Endothelial cell of umbilical vein (primary cell): ENCODE results near the gene UIMC1. TPM values are rescaled to one million over a fixed set of nuclear protein-coding genes. Genes with fewer than 3 reads are reported as not detected.

Source experiments
- BruUV-seq: library from RNA; stranded (reverse); fragments of 400-500 nt; replicated peaks from 2 replicates; lab custom pipeline; 2021; lab: Mats Ljungman, UMichigan
- CTCF ChIA-PET: fragments of 300-600, 350-600 bp; sonication (Branson Sonifier 250); formaldehyde crosslinking; loops from one replicate; lab custom pipeline; 2021; ENCODE audit warnings: antibody characterized with exemption, inconsistent platforms; lab: Charles Lee
- POLR2A ChIA-PET: fragments of 300-600, 350-600 bp; sonication (Branson Sonifier 250); formaldehyde crosslinking; loops from one replicate; lab custom pipeline; 2021; ENCODE audit warnings: antibody characterized with exemption, inconsistent platforms; lab: Charles Lee
- DNase-seq: peaks from one replicate; pipeline ENCODE4 v3.0.0-alpha.2; 2011; ENCODE audit warnings: low read depth, low spot score
- FAIRE-seq: peaks from 2 replicates; lab custom pipeline; 2011; peaks lifted over from hg19 to GRCh38; lab: Jason Lieb, UNC
- H2AFZ ChIP-seq: 2 replicates; pipeline ENCODE4 v1.6.0; 2012; ENCODE audit warnings: low read depth, low read length, control low read depth, inconsistent platforms
- H3K27ac ChIP-seq: 2 replicates; pipeline ENCODE4 v1.5.1; 2011; ENCODE audit warnings: low read depth, mild to moderate bottlenecking, control low read depth, low read length, moderate library complexity; ENCODE audit not compliant: insufficient read depth
- H3K27me3 ChIP-seq, 2 experiments: 2 replicates each; pipeline versions ENCODE4 v1.6.0 to v1.6.1; 2011; ENCODE audit warnings: low read length in 2 of 2, mixed read lengths in 1 of 2; ENCODE audit not compliant: control insufficient read depth in 2 of 2, insufficient read depth in 2 of 2
- H3K36me3 ChIP-seq, 2 experiments: 2 replicates in 1 of 2; 3 replicates in 1 of 2; pipeline ENCODE4 v1.5.1; 2011; ENCODE audit warnings: low read length in 2 of 2, mild to moderate bottlenecking in 1 of 2, moderate library complexity in 1 of 2; ENCODE audit not compliant: control insufficient read depth in 2 of 2, insufficient read depth in 2 of 2; ENCODE audit errors: extremely low read depth in 1 of 2
- H3K4me1 ChIP-seq: 3 replicates; pipeline ENCODE4 v1.5.1; 2011; ENCODE audit warnings: mild to moderate bottlenecking, low read length; ENCODE audit not compliant: control insufficient read depth, insufficient read depth; ENCODE audit errors: extremely low read depth
- H3K4me2 ChIP-seq: 2 replicates; pipeline ENCODE4 v1.6.1; 2011; ENCODE audit warnings: low read length, control low read depth, mixed read lengths; ENCODE audit not compliant: insufficient read depth
- H3K4me3 ChIP-seq, 3 experiments: fragments of 200-600 bp in 1 of 3; sonication (generic), shearing (Covaris generic) in 1 of 3; replicated peaks in 1 of 3; 2 replicates each; pipeline ENCODE4 v1.5.1; 2011 to 2016; ENCODE audit warnings: control low read depth in 3 of 3, low read length in 3 of 3, mild to moderate bottlenecking in 2 of 3, inconsistent platforms in 1 of 3, low read depth in 1 of 3, moderate library complexity in 1 of 3; ENCODE audit not compliant: insufficient read depth in 1 of 3
- H3K79me2 ChIP-seq: 2 replicates; pipeline ENCODE4 v1.6.0; 2012; ENCODE audit warnings: low read length, inconsistent platforms; ENCODE audit not compliant: control insufficient read depth, insufficient read depth
- H3K9ac ChIP-seq: replicated peaks from 2 replicates; pipeline ENCODE3; 2011; ENCODE audit warnings: low read length, control low read depth; ENCODE audit not compliant: insufficient read depth; ENCODE audit errors: extremely low read depth
- H3K9me1 ChIP-seq: replicated peaks from 3 replicates; pipeline ENCODE4 v1.6.0; 2011; ENCODE audit warnings: mild to moderate bottlenecking, low read length; ENCODE audit not compliant: control insufficient read depth, insufficient read depth; ENCODE audit errors: extremely low read depth
- H3K9me3 ChIP-seq: replicated peaks from 2 replicates; pipeline ENCODE4 v1.5.1; 2012; ENCODE audit warnings: low read length, inconsistent platforms; ENCODE audit not compliant: control insufficient read depth, insufficient read depth
- H4K20me1 ChIP-seq: replicated peaks from 2 replicates; pipeline ENCODE3; 2011; ENCODE audit warnings: mild to moderate bottlenecking, low read length; ENCODE audit not compliant: control insufficient read depth, insufficient read depth; ENCODE audit errors: extremely low read depth
- EZH2 ChIP-seq: IDR thresholded peaks from 2 replicates; pipeline ENCODE4 v1.6.1; 2012; ENCODE audit warnings: borderline replicate concordance, low read depth, mild to moderate bottlenecking, moderate library complexity, low read length, inconsistent platforms; ENCODE audit not compliant: severe bottlenecking
- FOS ChIP-seq: IDR thresholded peaks from 2 replicates; pipeline ENCODE4 v1.6.1; 2011; ENCODE audit warnings: mild to moderate bottlenecking, low read length, moderate library complexity, borderline replicate concordance; ENCODE audit not compliant: insufficient read depth
- GATA2 ChIP-seq: IDR thresholded peaks from 2 replicates; pipeline ENCODE4 v1.7.0; 2011; ENCODE audit warnings: low read depth, mild to moderate bottlenecking, moderate library complexity, mixed read lengths, low read length; ENCODE audit not compliant: insufficient read length, insufficient read depth
- JUN ChIP-seq: IDR thresholded peaks from 2 replicates; pipeline ENCODE4 v1.6.1; 2011; ENCODE audit warnings: borderline replicate concordance, low read depth; ENCODE audit not compliant: insufficient read length, insufficient read depth
- MYC ChIP-seq: IDR thresholded peaks from one replicate; pipeline ENCODE4 v1.6.1; 2011; ENCODE audit warnings: mild to moderate bottlenecking, low read depth, low read length
- POLR2A ChIP-seq: IDR thresholded peaks from 2 replicates; pipeline ENCODE4 v1.6.1; 2012; ENCODE audit warnings: low read depth, mild to moderate bottlenecking, control low read depth, low read length
- POLR2AphosphoS5 ChIP-seq: IDR thresholded peaks from 2 replicates; pipeline ENCODE4 v1.6.1; 2012; ENCODE audit warnings: low read depth, mild to moderate bottlenecking, control low read depth, low read length, moderate library complexity; ENCODE audit not compliant: insufficient read depth
- dilution Hi-C: fragments of 300-500 bp; cut with MboI; formaldehyde crosslinking; loops from one replicate; pipeline ENCODE4 v1.15.0; 2019; ENCODE audit warnings: low sequenced_read_pairs; ENCODE audit not compliant: extremely low pct_ligation_motif_present
- intact Hi-C: fragments of 100-400 bp; cut with micrococcal nuclease; formaldehyde crosslinking; loops from one replicate; pipeline ENCODE4 v1.10.0; 2022
- polyA plus RNA-seq, 4 experiments: library from polyadenylated mRNA; depleted of rRNA in 3 of 4; stranded (reverse) in 3 of 4; unstranded in 1 of 4; fragments of >200 nt; gene quantifications; 2 replicates each; pipeline versions ENCODE4 v1.2.1 to v1.2.3, GENCODE V29; 2011 to 2012; ENCODE audit warnings: missing spikeins in 1 of 4
- total RNA-seq: library from RNA; stranded (reverse); gene quantifications from 2 replicates; pipeline ENCODE4 v1.2.3, GENCODE V29; 2021
- TF ChIP-seq, protein P1 (sequence below), 2 donors: IDR thresholded peaks; 1 replicate in 1 of 2; 2 replicates in 1 of 2; pipeline ENCODE4 v1.5.1; 2011; ENCODE audit warnings: low read length in 2 of 2, mild to moderate bottlenecking in 2 of 2, moderate library complexity in 2 of 2, control low read depth in 1 of 2, inconsistent platforms in 1 of 2, low read depth in 1 of 2; ENCODE audit not compliant: insufficient read depth in 1 of 2; ENCODE audit errors: extremely low read depth in 1 of 2
- TF ChIP-seq, protein P2 (sequence below): IDR thresholded peaks from 2 replicates; pipeline ENCODE4 v1.6.1; 2011; ENCODE audit not compliant: insufficient read depth, insufficient read length

The UIMC1 gene
- total and polyA plus RNA-seq, 2 donors (not counting 3 experiments of a cell fraction or from before 2014, with no cell fraction given): 17.2 to 60.1 TPM

DNA sequence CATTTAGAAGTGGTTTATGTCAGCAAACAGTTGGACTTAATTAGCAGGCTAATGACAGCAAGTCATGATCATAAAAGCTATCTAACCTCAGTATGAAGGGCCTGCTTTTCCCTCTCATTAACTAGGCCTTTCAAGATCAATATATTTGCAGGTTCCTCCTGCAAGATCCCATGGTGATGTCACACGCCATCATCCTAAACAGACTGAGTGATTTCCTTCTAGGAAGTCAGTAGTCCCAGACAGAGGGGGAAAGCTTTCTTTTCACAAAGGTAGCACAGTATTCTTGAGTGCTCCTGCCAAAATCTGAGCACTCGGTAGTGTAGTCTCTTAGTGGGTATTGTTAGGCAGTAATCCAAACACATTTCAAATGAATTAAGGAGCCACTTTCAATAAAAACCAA is 52.5 kb downstream of the UIMC1 start:
- H3K27me3 ChIP-seq: no peaks in the 10 kb centered on the region
- CTCF ChIA-PET: interaction anchor here (1.1 kb wide), 1 partner anchor 293 kb away, joined by 4 read pairs; no protein-coding TSS in a partner anchor
- POLR2A ChIA-PET: no interaction called here
- no peaks in the 10 kb centered on the region for H3K9me3 ChIP-seq
- dilution Hi-C loops: no loop called here
- BruUV-seq: no TSS peak
- intact Hi-C loops: no loop called here
- H3K4me1 ChIP-seq: peaks cover 8% of the 10 kb centered on the region
- H2AFZ ChIP-seq: no peak overlapping the region
- peaks cover 8 to 15% of the 10 kb centered on the region in 2 experiments for H3K36me3 ChIP-seq
- H3K9ac ChIP-seq: no peak overlapping the region
- no peaks in the 10 kb centered on the region for H4K20me1 ChIP-seq
- H3K9me1 ChIP-seq: no peaks in the 10 kb centered on the region
- FAIRE-seq (no peak), DNase-seq (no peak)
- TF ChIP-seq POLR2A (no peak), JUN (no peak), FOS (no peak), EZH2 (no peak), POLR2AphosphoS5 (no peak), GATA2 (no peak), MYC (no peak)
- TF ChIP-seq, protein P1, sequence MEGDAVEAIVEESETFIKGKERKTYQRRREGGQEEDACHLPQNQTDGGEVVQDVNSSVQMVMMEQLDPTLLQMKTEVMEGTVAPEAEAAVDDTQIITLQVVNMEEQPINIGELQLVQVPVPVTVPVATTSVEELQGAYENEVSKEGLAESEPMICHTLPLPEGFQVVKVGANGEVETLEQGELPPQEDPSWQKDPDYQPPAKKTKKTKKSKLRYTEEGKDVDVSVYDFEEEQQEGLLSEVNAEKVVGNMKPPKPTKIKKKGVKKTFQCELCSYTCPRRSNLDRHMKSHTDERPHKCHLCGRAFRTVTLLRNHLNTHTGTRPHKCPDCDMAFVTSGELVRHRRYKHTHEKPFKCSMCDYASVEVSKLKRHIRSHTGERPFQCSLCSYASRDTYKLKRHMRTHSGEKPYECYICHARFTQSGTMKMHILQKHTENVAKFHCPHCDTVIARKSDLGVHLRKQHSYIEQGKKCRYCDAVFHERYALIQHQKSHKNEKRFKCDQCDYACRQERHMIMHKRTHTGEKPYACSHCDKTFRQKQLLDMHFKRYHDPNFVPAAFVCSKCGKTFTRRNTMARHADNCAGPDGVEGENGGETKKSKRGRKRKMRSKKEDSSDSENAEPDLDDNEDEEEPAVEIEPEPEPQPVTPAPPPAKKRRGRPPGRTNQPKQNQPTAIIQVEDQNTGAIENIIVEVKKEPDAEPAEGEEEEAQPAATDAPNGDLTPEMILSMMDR (IDR thresholded peaks at IDR 0.05; ENCODE audit: extremely low read depth in 1 of 2, insufficient read depth in 1 of 2, low read depth in 1 of 2, low read length in 2 of 2): no peak
- TF ChIP-seq, protein P2, sequence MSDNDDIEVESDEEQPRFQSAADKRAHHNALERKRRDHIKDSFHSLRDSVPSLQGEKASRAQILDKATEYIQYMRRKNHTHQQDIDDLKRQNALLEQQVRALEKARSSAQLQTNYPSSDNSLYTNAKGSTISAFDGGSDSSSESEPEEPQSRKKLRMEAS: no peak
- no peak overlapping the region for H3K4me3 ChIP-seq
- no peak overlapping the region for H3K4me2 ChIP-seq
- no peak overlapping the region for H3K27ac ChIP-seq
- H3K79me2 ChIP-seq: peaks cover 1% of the 10 kb centered on the region
